VCaP (cell line): ENCODE results near the gene MRPS35.

ENCODE experiments used
- H3K27ac ChIP-seq: fragments of 450-650 bp; 2 replicates; pipeline ENCODE4 v1.5.1; 2017
- CTCF ChIP-seq: fragments of 450-650 bp; conservative IDR thresholded peaks from 2 replicates; pipeline ENCODE4 v1.5.1; 2017; ENCODE audit warnings: mild to moderate bottlenecking, moderate library complexity

MRPS35 gene

DNA sequence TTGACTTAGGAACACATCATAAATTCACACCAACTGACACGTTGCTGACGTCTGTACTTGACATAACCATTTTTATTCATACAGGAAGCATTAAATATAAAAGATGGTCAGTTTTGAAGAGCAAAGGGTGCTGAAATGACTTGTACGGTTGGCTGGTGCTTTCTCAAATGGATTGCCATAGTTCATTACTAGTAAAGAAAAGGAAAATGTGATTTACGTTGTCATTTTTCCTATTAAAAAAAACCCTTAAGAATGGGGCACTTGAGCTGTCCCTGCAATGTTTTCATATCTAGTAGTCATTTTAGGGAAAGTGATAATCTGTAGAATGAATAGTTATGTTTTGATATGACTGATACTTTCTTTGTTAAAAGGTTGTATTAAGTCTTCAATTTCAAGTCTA, 91.9 kb downstream of the MRPS35 start:
- TF ChIP-seq CTCF, result no peak
- no peak overlapping the region for H3K27ac ChIP-seq

- H3K27ac ChIP-seq, result no peak overlapping the region
- TF ChIP-seq CTCF, result no peak
Observed at GRCh38 chr12:27802936-27803335, 92.3 kb downstream of the MRPS35 start.

DNA sequence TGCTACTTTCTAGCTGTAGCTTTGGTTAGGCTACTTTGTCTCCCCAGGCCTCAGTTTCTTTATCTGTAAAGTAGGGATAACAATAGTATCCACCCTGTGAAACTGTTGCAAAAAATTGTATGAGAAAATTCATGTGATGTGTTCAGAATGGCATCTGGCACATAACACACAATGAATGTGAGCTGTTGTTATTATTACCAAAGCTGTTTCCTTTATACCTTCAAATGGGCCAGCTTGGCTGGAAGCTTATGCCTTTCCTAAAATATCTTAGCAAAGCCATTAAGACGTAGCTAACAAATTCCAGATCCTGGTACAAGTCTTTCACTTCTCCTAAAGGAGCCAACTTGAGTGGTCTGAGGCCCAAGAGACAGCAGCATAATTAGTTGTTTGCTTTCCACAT, 94.6 kb downstream of the MRPS35 start:
- H3K27ac ChIP-seq, result no peak overlapping the region
- TF ChIP-seq CTCF, result no peak
